ENCODE results near the gene CPNE9. TPM values are rescaled to one million over a fixed set of nuclear protein-coding genes. Genes with fewer than 3 reads are reported as not detected.

CPNE9 gene
- total and polyA plus RNA-seq, 8 donors, result 0.15 to 0.40 (median 0.25) TPM; not detected in 2

GRCh38 chr3:9754678-9755077, 51.0 kb downstream of the CPNE9 start:
- Histone ChIP-seq H3K27me3 (no peaks in the 10 kb centered on the region), H3K4me1 (peaks cover 19 to 39% of the 10 kb centered on the region in 2 donors), H3K27ac (peak overlapping the region; percentile 17 to 50), H3K9me3 (no peaks in the 10 kb centered on the region), H3K36me3 (peaks cover 0 to 83% of the 10 kb centered on the region in 2 donors), H3K4me3 (no peak overlapping the region)
- no peak for DNase-seq
- no peak for ATAC-seq
- intact Hi-C loops (cut with DNase I), result no loop called here
- no peak for TF ChIP-seq CTCF (IDR thresholded peaks at IDR 0.05)

GRCh38 chr3:9757427-9757826, 53.8 kb downstream of the CPNE9 start:
- ATAC-seq, result no peak

GRCh38 chr3:9760779-9761505, 57.3 kb downstream of the CPNE9 start:
- ATAC-seq (no peak), DNase-seq (no peak)
- Histone ChIP-seq H3K4me3 (no peak overlapping the region), H3K9me3 (no peaks in the 10 kb centered on the region), H3K27me3 (no peaks in the 10 kb centered on the region), H3K36me3 (peaks cover 0 to 78% of the 10 kb centered on the region in 2 donors), H3K27ac (no peak overlapping the region), H3K4me1 (no peaks in the 10 kb centered on the region)
- intact Hi-C loops (cut with DNase I), result no loop called here
- TF ChIP-seq CTCF (IDR thresholded peaks at IDR 0.05), result no peak

More at GRCh38 chr3:9757427-9757826, 53.8 kb downstream of the CPNE9 start:
- Histone ChIP-seq H3K9me3 (no peaks in the 10 kb centered on the region), H3K36me3 (peaks cover 0 to 99% of the 10 kb centered on the region in 2 donors), H3K4me1 (peaks cover 7 to 19% of the 10 kb centered on the region in 2 donors), H3K27ac (no peak overlapping the region), H3K4me3 (no peak overlapping the region), H3K27me3 (no peaks in the 10 kb centered on the region)
- TF ChIP-seq CTCF (IDR thresholded peaks at IDR 0.05), result no peak
- intact Hi-C loops (cut with DNase I), result no loop called here
- no peak for DNase-seq

GRCh38 chr3:9761919-9762318, 58.3 kb downstream of the CPNE9 start:
- no peak for DNase-seq
- no peak for TF ChIP-seq CTCF (IDR thresholded peaks at IDR 0.05)
- no peaks in the 10 kb centered on the region for H3K9me3 ChIP-seq
- H3K36me3 ChIP-seq, result peaks cover 0 to 76% of the 10 kb centered on the region in 2 donors
- no peak overlapping the region for H3K4me3 ChIP-seq
- no peak overlapping the region for H3K27ac ChIP-seq
- no peaks in the 10 kb centered on the region for H3K27me3 ChIP-seq
- ATAC-seq, result no peak
- H3K4me1 ChIP-seq, result peaks cover 0 to 6% of the 10 kb centered on the region in 2 donors
- intact Hi-C loops (cut with DNase I), result no loop called here

GRCh38 chr3:9762871-9763270, 59.2 kb downstream of the CPNE9 start:
- Histone ChIP-seq H3K27ac (no peak overlapping the region), H3K9me3 (no peaks in the 10 kb centered on the region), H3K27me3 (no peaks in the 10 kb centered on the region), H3K4me3 (no peak overlapping the region), H3K4me1 (peaks cover 0 to 16% of the 10 kb centered on the region in 2 donors), H3K36me3 (peaks cover 0 to 66% of the 10 kb centered on the region in 2 donors)
- ATAC-seq (no peak), DNase-seq (no peak)
- no peak for TF ChIP-seq CTCF (IDR thresholded peaks at IDR 0.05)
- intact Hi-C loops (cut with DNase I), result no loop called here
